PC-3 (cell line): ENCODE measurements around the gene JAM2. TPM values are rescaled to one million over a fixed set of nuclear protein-coding genes. Genes with fewer than 3 reads are reported as not detected.
A peak's percentile ranks its signal among the peaks of the same experiment; 100 is the strongest.

ENCODE experiments used
- ATAC-seq: fragments of 200-7000 bp; cut with Tn5 transposase; 2 replicates; pipeline ENCODE4 v1.9.1; 2020; ENCODE audit warnings: mild to moderate bottlenecking, moderate library complexity
- BruUV-seq: library from RNA; stranded (reverse); fragments of 400-500 nt; replicated peaks from 2 replicates; lab custom pipeline; 2021; lab: Mats Ljungman, UMichigan
- CTCF ChIA-PET: fragments of 300-600 bp; sonication (Branson Sonifier 250); formaldehyde crosslinking; loops from one replicate; lab custom pipeline; 2022; ENCODE audit warnings: antibody characterized with exemption; lab: Charles Lee
- POLR2A ChIA-PET: fragments of 300-600 bp; sonication (Branson Sonifier 250); formaldehyde crosslinking; loops from one replicate; lab custom pipeline; 2022; ENCODE audit warnings: antibody characterized with exemption; ENCODE audit not compliant: unreplicated experiment; lab: Charles Lee
- DNase-seq: peaks from one replicate; pipeline ENCODE4 v3.0.0-alpha.2; 2015
- H2AFZ ChIP-seq: fragments of 300-600 bp; sonication (generic); 2 replicates; pipeline ENCODE4 v1.6.0; 2016; ENCODE audit warnings: antibody characterized with exemption, low read length
- H3F3A ChIP-seq: fragments of 300-600 bp; sonication (generic); one replicate; pipeline ENCODE4 v1.6.0; 2017; ENCODE audit warnings: antibody characterized with exemption, low read length, control low read depth, mild to moderate bottlenecking; ENCODE audit not compliant: unreplicated experiment
- H3K27ac ChIP-seq: fragments of 300-600 bp; sonication (generic); 2 replicates; pipeline ENCODE4 v1.5.1; 2016; ENCODE audit warnings: mild to moderate bottlenecking, low read length
- H3K27me3 ChIP-seq: fragments of 300-600 bp; sonication (generic); 2 replicates; pipeline ENCODE4 v1.6.1; 2016; ENCODE audit warnings: low read length, mixed read lengths
- H3K36me3 ChIP-seq: fragments of 300-600 bp; sonication (generic); 2 replicates; pipeline ENCODE4 v1.6.1; 2016; ENCODE audit warnings: low read depth, mixed run types, low read length, mixed read lengths
- H3K4me1 ChIP-seq: fragments of 300-600 bp; sonication (generic); 2 replicates; pipeline ENCODE4 v1.5.1; 2016; ENCODE audit warnings: low read length; ENCODE audit not compliant: insufficient read depth
- H3K4me2 ChIP-seq: fragments of 300-600 bp; sonication (generic); 2 replicates; pipeline ENCODE4 v1.6.0; 2016; ENCODE audit warnings: low read length
- H3K4me3 ChIP-seq: fragments of 300-600 bp; sonication (generic); 2 replicates; pipeline ENCODE4 v1.5.1; 2016; ENCODE audit warnings: mild to moderate bottlenecking, low read length, mixed read lengths
- H3K79me2 ChIP-seq: fragments of 300-600 bp; sonication (generic); 2 replicates; pipeline ENCODE4 v1.6.1; 2017; ENCODE audit warnings: low read length, mixed read lengths
- H3K9ac ChIP-seq: fragments of 300-600 bp; sonication (generic); 2 replicates; pipeline ENCODE4 v1.6.0; 2016; ENCODE audit warnings: mild to moderate bottlenecking, low read length
- H3K9me2 ChIP-seq: fragments of 300-600 bp; sonication (generic); replicated peaks from 2 replicates; pipeline ENCODE4 v1.6.1; 2016; ENCODE audit warnings: mixed run types, low read length, mixed read lengths
- H3K9me3 ChIP-seq: fragments of 300-600 bp; sonication (generic); 2 replicates; pipeline ENCODE4 v1.6.1; 2016; ENCODE audit warnings: low read length, mixed read lengths
- H4K20me1 ChIP-seq: fragments of 300-600 bp; sonication (generic); 2 replicates; pipeline ENCODE4 v1.6.1; 2016; ENCODE audit warnings: low read length, mixed read lengths
- CTCF ChIP-seq: fragments of 300-600 bp; sonication (generic); conservative IDR thresholded peaks from 2 replicates; pipeline ENCODE4 v1.5.1; 2017; ENCODE audit warnings: antibody characterized with exemption, low read depth, mild to moderate bottlenecking, low read length
- EZH2 ChIP-seq: fragments of 300-600 bp; sonication (generic); IDR thresholded peaks from one replicate; pipeline ENCODE4 v1.6.1; 2017; ENCODE audit warnings: antibody characterized with exemption, mild to moderate bottlenecking, low read length; ENCODE audit not compliant: unreplicated experiment
- EZH2phosphoT487 ChIP-seq: fragments of 300-600 bp; sonication (generic); IDR thresholded peaks from 2 replicates; pipeline ENCODE4 v1.6.1; 2018; ENCODE audit warnings: mild to moderate bottlenecking, antibody characterized with exemption, low read length, borderline replicate concordance
- intact Hi-C: fragments of 100-400 bp; cut with micrococcal nuclease; formaldehyde crosslinking; loops from 2 replicates; pipeline ENCODE4 v1.9.0; 2023
- total RNA-seq: library from RNA; depleted of rRNA; stranded (reverse); fragments of >200 nt; gene quantifications from 2 replicates; pipeline ENCODE4 v1.2.3, GENCODE V29; 2014

Gene JAM2
- total RNA-seq, 1 experiment from 2014 or later = not detected

DNA sequence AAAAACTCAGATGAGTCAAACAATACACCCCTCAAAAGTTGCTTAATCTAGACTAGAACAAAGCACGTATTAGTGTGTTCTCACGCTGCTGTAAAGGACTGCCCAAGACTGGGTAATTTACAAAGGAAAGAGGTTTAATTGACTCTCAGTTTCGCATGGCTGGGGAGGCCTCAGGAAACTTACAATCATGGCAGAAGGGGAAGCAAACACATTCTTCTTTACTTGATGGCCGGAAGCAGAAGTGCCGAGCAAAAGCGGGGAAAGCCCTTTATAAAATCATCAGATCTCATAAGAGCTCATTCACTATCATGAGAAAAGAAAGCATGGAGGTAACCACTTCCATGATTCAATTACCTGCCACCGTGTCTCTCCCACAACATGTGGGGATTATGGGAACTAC, 10.1 kb downstream of the JAM2 start:
- Histone ChIP-seq H3K4me3 (no peak overlapping the region), H3K4me2 (no peak overlapping the region), H3K4me1 (no peaks in the 10 kb centered on the region), H3K9me2 (no peaks in the 10 kb centered on the region), H3F3A (no peaks in the 10 kb centered on the region), H3K27ac (no peak overlapping the region), H3K9me3 (no peaks in the 10 kb centered on the region), H4K20me1 (no peaks in the 10 kb centered on the region), H3K9ac (no peak overlapping the region), H3K27me3 (no peaks in the 10 kb centered on the region), H2AFZ (no peak overlapping the region), H3K36me3 (no peaks in the 10 kb centered on the region), H3K79me2 (no peaks in the 10 kb centered on the region)
- no peak for DNase-seq
- ChIA-PET CTCF (no interaction called here), POLR2A (no interaction called here)
- intact Hi-C loops = no loop called here
- ATAC-seq = no peak
- TF ChIP-seq CTCF (no peak), EZH2 (no peak), EZH2phosphoT487 (no peak)
- no TSS peak for BruUV-seq

- no TSS peak for BruUV-seq
Measured at GRCh38 chr21:25656412-25656811, 17.4 kb downstream of the JAM2 start.

DNA sequence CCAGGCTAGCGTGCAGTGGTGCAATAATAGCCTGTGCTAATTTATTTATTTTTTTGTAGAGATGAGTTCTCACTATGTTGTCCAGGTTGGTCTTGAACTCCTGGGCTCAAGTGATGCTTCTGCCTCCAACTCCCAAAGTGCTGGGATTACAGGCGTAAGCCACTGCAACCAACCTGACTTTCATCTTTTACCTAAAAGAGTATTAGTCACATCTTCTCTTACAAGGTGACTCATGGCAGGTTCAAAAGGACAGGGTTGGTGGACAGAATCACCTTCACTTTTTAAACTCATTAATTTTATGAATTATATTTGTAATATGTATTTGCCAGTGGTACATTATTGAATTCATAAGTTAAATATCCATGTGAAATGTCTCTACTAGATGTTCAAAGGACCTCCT, 18.1 kb downstream of the JAM2 start:
- TF ChIP-seq EZH2phosphoT487 (no peak), CTCF (no peak), EZH2 (no peak)
- DNase-seq (peak; percentile 56), ATAC-seq (peak; percentile 65)
- POLR2A ChIA-PET = no interaction called here
- H3K9ac ChIP-seq = no peak overlapping the region
- no peak overlapping the region for H3K4me2 ChIP-seq
- no peak overlapping the region for H3K4me3 ChIP-seq
- H3K36me3 ChIP-seq = no peaks in the 10 kb centered on the region
- H3K4me1 ChIP-seq = no peaks in the 10 kb centered on the region
- no peaks in the 10 kb centered on the region for H4K20me1 ChIP-seq
- no peaks in the 10 kb centered on the region for H3K9me2 ChIP-seq
- no peak overlapping the region for H2AFZ ChIP-seq
- no peak overlapping the region for H3K27ac ChIP-seq
- no peaks in the 10 kb centered on the region for H3K27me3 ChIP-seq
- H3K79me2 ChIP-seq = no peaks in the 10 kb centered on the region
- no TSS peak for BruUV-seq
- no peaks in the 10 kb centered on the region for H3F3A ChIP-seq
- no peaks in the 10 kb centered on the region for H3K9me3 ChIP-seq
- CTCF ChIA-PET = no interaction called here
- intact Hi-C loops = no loop called here

More at GRCh38 chr21:25656412-25656811, 17.4 kb downstream of the JAM2 start:
- H3K4me1 ChIP-seq = no peaks in the 10 kb centered on the region
- H4K20me1 ChIP-seq = no peaks in the 10 kb centered on the region
- CTCF ChIA-PET = no interaction called here
- no peak overlapping the region for H2AFZ ChIP-seq
- no peak overlapping the region for H3K4me2 ChIP-seq
- no peak for TF ChIP-seq EZH2phosphoT487
- TF ChIP-seq CTCF = no peak
- no peak for TF ChIP-seq EZH2
- no peaks in the 10 kb centered on the region for H3K36me3 ChIP-seq
- H3K27ac ChIP-seq = no peak overlapping the region
- POLR2A ChIA-PET = no interaction called here
- H3K9me3 ChIP-seq = no peaks in the 10 kb centered on the region
- ATAC-seq = no peak
- no peaks in the 10 kb centered on the region for H3F3A ChIP-seq
- no peaks in the 10 kb centered on the region for H3K9me2 ChIP-seq
- DNase-seq = no peak
- no peak overlapping the region for H3K4me3 ChIP-seq
- intact Hi-C loops = no loop called here
- no peaks in the 10 kb centered on the region for H3K79me2 ChIP-seq
- H3K27me3 ChIP-seq = no peaks in the 10 kb centered on the region
- H3K9ac ChIP-seq = no peak overlapping the region
